Colon (tissue), 2 donors: ENCODE results near the gene COL12A1.
"Not testable (repeated sequence)": the region's sequence is repeated elsewhere in the genome, so short reads cannot be mapped to it uniquely, and the experiment has no call there.

ENCODE experiments used
- FAIRE-seq: peaks from 2 replicates; lab custom pipeline; 2012; peaks lifted over from hg19 to GRCh38; lab: Jason Lieb, UNC
- donor health status: control.
- donor health status: control.

The COL12A1 gene

GRCh38 chr6:75211920-75212590 lies 6.2 kb upstream of the COL12A1 start:
- FAIRE-seq: no peak

- no peak for FAIRE-seq
Measured at GRCh38 chr6:75210885-75211739, 5.3 kb upstream of the COL12A1 start.

GRCh38 chr6:75209184-75209723 lies 3.4 kb upstream of the COL12A1 start:
- FAIRE-seq: no peak

- FAIRE-seq: no peak
Measured at GRCh38 chr6:75208298-75209183, 2.7 kb upstream of the COL12A1 start.

- no peak for FAIRE-seq
Measured at GRCh38 chr6:75206576-75207342, 906 bp upstream of the COL12A1 start.

GRCh38 chr6:75204959-75205775 lies 686 bp downstream of the COL12A1 start:
- FAIRE-seq: no peak

GRCh38 chr6:75204217-75204958 lies 1.5 kb downstream of the COL12A1 start:
- FAIRE-seq: no peak

GRCh38 chr6:75203721-75204120 lies 2.1 kb downstream of the COL12A1 start:
- no peak for FAIRE-seq

- no peak for FAIRE-seq
Measured at GRCh38 chr6:75202676-75203131, 3.1 kb downstream of the COL12A1 start.

- no peak for FAIRE-seq
Measured at GRCh38 chr6:75201901-75202672, 3.8 kb downstream of the COL12A1 start.

- FAIRE-seq: no peak
Measured at GRCh38 chr6:75201021-75201420, 4.8 kb downstream of the COL12A1 start.

GRCh38 chr6:75199889-75200288 lies 6.0 kb downstream of the COL12A1 start:
- FAIRE-seq: no peak

GRCh38 chr6:75196081-75196687 lies 9.7 kb downstream of the COL12A1 start:
- no peak for FAIRE-seq

- no peak for FAIRE-seq
Measured at GRCh38 chr6:75188221-75188925, 17.5 kb downstream of the COL12A1 start.

- FAIRE-seq: not testable (repeated sequence)
Measured at GRCh38 chr6:75186581-75186980, 19.3 kb downstream of the COL12A1 start.

GRCh38 chr6:75183099-75183541 lies 22.7 kb downstream of the COL12A1 start:
- FAIRE-seq: no peak

- FAIRE-seq: no peak
Measured at GRCh38 chr6:75180864-75181263, 25.0 kb downstream of the COL12A1 start.

- no peak for FAIRE-seq
Measured at GRCh38 chr6:75178757-75179156, 27.1 kb downstream of the COL12A1 start.
